ENCODE results near the gene FXR2.
A peak's percentile ranks its signal among the peaks of the same experiment; 100 is the strongest.

The FXR2 gene

DNA sequence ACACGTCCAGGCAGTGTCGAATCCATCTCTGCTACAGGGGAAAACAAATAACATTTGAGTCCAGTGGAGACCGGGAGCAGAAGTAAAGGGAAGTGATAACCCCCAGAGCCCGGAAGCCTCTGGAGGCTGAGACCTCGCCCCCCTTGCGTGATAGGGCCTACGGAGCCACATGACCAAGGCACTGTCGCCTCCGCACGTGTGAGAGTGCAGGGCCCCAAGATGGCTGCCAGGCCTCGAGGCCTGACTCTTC lies 42.4 kb downstream of the FXR2 start:
- TF ChIP-seq, protein P1, sequence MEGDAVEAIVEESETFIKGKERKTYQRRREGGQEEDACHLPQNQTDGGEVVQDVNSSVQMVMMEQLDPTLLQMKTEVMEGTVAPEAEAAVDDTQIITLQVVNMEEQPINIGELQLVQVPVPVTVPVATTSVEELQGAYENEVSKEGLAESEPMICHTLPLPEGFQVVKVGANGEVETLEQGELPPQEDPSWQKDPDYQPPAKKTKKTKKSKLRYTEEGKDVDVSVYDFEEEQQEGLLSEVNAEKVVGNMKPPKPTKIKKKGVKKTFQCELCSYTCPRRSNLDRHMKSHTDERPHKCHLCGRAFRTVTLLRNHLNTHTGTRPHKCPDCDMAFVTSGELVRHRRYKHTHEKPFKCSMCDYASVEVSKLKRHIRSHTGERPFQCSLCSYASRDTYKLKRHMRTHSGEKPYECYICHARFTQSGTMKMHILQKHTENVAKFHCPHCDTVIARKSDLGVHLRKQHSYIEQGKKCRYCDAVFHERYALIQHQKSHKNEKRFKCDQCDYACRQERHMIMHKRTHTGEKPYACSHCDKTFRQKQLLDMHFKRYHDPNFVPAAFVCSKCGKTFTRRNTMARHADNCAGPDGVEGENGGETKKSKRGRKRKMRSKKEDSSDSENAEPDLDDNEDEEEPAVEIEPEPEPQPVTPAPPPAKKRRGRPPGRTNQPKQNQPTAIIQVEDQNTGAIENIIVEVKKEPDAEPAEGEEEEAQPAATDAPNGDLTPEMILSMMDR (IDR thresholded peaks at IDR 0.05; ENCODE audit: control insufficient read depth, extremely low read depth, insufficient read depth) = no peak
- H3K4me3 ChIP-seq (ENCODE audit: low read depth, low read length) = peak overlapping the region; percentile 99
- peak; percentile 99 for DNase-seq (ENCODE audit: low read depth)

DNA sequence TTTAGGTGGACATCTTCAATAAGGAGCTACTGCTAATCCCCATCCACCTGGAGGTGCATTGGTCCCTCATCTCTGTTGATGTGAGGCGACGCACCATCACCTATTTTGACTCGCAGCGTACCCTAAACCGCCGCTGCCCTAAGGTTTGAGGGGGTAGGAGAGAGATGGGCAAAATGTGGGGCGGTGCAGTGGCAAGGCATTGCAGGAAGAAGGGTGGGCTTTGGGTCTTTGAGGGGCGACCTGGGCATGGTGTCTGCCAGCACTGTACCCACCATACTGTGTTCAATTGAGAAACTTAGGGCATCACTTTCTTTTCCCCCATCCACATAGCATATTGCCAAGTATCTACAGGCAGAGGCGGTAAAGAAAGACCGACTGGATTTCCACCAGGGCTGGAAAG lies 44.3 kb downstream of the FXR2 start:
- no peak for DNase-seq (ENCODE audit: low read depth)
- TF ChIP-seq, protein P1 (IDR thresholded peaks at IDR 0.05; ENCODE audit: control insufficient read depth, extremely low read depth, insufficient read depth) = no peak
- H3K4me3 ChIP-seq (ENCODE audit: low read depth, low read length) = no peak overlapping the region

DNA sequence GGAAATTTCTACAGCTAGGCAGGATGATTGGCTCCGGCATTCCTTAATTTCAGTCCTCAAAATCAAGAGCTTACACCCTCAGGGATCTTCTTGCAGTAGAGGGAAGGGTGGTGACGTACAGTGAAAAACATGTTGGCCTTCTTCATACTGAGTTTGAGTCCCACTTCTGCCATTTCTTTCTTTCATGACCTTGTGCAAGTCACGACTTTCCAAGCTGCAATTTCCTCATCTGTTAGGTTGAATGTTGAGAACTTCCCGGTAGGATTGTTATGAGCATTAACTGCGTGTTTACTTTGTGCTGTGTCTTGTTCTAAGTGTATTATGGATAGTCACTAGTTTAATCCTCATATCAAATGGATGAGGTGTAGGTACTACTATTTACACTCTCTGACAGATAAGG lies 45.1 kb downstream of the FXR2 start:
- no peak overlapping the region for H3K4me3 ChIP-seq (ENCODE audit: low read depth, low read length)
- DNase-seq (ENCODE audit: low read depth) = no peak
- TF ChIP-seq, protein P1 (IDR thresholded peaks at IDR 0.05; ENCODE audit: control insufficient read depth, extremely low read depth, insufficient read depth) = no peak

DNA sequence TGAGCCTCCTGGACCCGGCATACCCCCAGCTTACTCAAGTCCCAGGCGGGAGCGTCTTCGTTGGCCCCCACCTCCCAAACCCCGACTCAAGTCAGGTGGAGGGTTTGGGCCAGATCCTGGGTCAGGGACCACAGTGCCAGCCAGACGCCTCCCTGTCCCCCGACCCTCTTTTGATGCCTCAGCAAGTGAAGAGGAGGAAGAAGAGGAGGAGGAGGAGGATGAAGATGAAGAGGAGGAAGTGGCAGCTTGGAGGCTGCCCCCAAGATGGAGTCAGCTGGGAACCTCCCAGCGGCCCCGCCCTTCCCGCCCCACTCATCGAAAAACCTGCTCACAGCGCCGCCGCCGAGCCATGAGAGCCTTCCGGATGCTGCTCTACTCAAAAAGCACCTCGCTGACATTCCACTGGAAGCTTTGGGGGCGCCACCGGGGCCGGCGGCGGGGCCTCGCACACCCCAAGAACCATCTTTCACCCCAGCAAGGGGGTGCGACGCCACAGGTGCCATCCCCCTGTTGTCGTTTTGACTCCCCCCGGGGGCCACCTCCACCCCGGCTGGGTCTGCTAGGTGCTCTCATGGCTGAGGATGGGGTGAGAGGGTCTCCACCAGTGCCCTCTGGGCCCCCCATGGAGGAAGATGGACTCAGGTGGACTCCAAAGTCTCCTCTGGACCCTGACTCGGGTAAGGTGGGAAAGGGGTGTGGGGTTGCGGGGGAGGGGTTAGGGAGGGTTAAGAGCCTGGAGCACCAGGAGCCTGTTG lies 51.4 kb downstream of the FXR2 start:
- peak overlapping the region; percentile 90 for H3K4me3 ChIP-seq (ENCODE audit: low read depth, low read length)
- no peak for DNase-seq (ENCODE audit: low read depth)
- TF ChIP-seq, protein P1 (IDR thresholded peaks at IDR 0.05; ENCODE audit: control insufficient read depth, extremely low read depth, insufficient read depth) = no peak

DNA sequence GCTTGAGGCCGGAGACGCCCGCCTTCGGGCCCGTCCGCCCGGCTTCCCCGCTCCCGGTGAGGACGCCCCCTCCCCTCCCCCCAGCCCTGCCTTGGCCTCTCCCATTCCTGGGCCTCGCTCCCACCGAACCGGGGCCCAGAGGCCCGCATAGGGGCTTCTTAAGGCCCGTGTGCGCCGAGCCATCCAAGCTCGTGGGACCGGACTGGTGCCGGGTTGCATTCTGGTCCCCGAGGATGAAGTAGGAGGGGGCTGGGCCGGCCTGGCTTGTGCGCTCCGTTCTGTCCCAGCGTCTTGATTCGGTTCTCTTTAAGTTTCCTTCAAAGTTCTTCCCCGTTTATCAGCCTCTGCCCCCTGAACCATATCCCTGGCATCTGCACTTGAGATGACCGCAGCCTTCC lies 52.5 kb downstream of the FXR2 start:
- H3K4me3 ChIP-seq (ENCODE audit: low read depth, low read length) = peak overlapping the region; percentile 90

DNA sequence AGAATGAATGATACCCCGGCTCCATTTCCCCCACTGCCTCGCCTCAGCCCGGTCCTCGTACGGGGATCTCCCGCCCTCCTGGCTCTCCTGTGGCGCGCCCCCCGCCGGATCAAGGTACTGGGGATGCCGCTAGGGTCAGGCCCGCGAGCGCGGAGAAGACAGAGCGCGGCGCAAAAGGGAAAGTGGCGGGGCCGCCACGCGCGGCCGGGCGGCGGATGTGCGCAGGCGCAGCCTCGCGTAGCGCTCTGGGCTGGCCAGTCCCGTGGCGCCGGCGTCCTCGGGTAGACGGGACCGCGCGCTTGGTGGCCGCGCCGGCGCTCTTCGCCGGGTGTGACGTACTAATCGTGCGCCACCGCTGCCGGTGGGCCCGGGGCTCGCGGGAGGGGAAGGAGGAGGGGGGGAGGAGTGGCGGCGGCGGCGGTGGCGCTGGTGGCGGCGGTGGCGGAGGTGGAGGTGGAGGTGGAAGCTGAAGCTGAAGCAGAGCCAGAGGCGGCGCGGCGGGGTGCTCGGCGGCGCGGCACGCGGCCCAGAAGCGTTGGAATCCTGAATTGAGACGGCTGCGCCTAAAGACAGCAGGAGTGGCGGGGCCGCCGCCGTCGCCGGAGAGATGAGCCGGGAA lies 53.0 kb downstream of the FXR2 start, which contains the start of gene SENP3:
SENP3 (plus strand) TSS at position 331 of the 619 bp plus-strand sequence. CDS start 1,158 bp downstream, outside the sequence.
- TF ChIP-seq, protein P1 (IDR thresholded peaks at IDR 0.05; ENCODE audit: control insufficient read depth, extremely low read depth, insufficient read depth) = no peak
- H3K4me3 ChIP-seq (ENCODE audit: low read depth, low read length) = peak within 1 kb of the TSS; percentile 90
- DNase-seq (ENCODE audit: low read depth) = no peak

More for the DNA sequence above, 52.5 kb downstream of the FXR2 start:
- TF ChIP-seq, protein P1 (IDR thresholded peaks at IDR 0.05; ENCODE audit: control insufficient read depth, extremely low read depth, insufficient read depth) = no peak
- DNase-seq (ENCODE audit: low read depth) = no peak
